HepG2 (cell line): ENCODE results near the gene CMPK2. TPM values are rescaled to one million over a fixed set of nuclear protein-coding genes. Genes with fewer than 3 reads are reported as not detected.

ENCODE experiments used
- ATAC-seq: fragments of 200-7000 bp; cut with Tn5 transposase; 3 replicates; pipeline ENCODE4 v1.9.1; 2020; ENCODE audit warnings: mild to moderate bottlenecking, moderate library complexity
- BruUV-seq: library from RNA; stranded (reverse); fragments of 400-500 nt; replicated peaks from 2 replicates; lab custom pipeline; 2021; lab: Mats Ljungman, UMichigan
- CTCF ChIA-PET: fragments of 300-600 bp; formaldehyde crosslinking; extraction: SDS; loops from one replicate; lab custom pipeline; 2021; ENCODE audit warnings: low total read pairs, inconsistent platforms, low intra/inter-chr PET ratio; lab: Yijun Ruan, JAX
- POLR2A ChIA-PET: fragments of 350-600 bp; sonication (Branson Sonifier 250); formaldehyde crosslinking; loops from one replicate; lab custom pipeline; 2020; ENCODE audit warnings: antibody characterized with exemption, inconsistent platforms; lab: Yijun Ruan, JAX
- DNase-seq: peaks from one replicate; pipeline ENCODE4 v3.0.0-alpha.2; 2015; ENCODE audit warnings: low spot score
- FAIRE-seq: peaks from 3 replicates; lab custom pipeline; 2011; peaks lifted over from hg19 to GRCh38; lab: Jason Lieb, UNC
- H2AFZ ChIP-seq: one replicate; pipeline ENCODE4 v1.6.1; 2011; ENCODE audit warnings: low read length, inconsistent platforms
- H3K27ac ChIP-seq: fragments of 300-600 bp; 3 replicates; pipeline ENCODE4 v1.8.0; 2011; ENCODE audit warnings: mixed run types, mild to moderate bottlenecking, mixed read lengths, low read length, inconsistent platforms; ENCODE audit not compliant: insufficient read depth; ENCODE audit errors: extremely low read length
- H3K27me3 ChIP-seq, 2 experiments: fragments of 200-600 bp in 1 of 2; 2 replicates in 1 of 2; 3 replicates in 1 of 2; pipeline versions ENCODE4 v1.6.0 to v1.8.0; 2011; ENCODE audit warnings: low read length in 2 of 2, mild to moderate bottlenecking in 2 of 2, moderate library complexity in 2 of 2, inconsistent platforms in 1 of 2; ENCODE audit not compliant: insufficient read depth in 2 of 2, control insufficient read depth in 1 of 2
- H3K36me3 ChIP-seq, 2 experiments: fragments of 200-600 bp in 1 of 2; replicated peaks in 1 of 2; 2 replicates in 1 of 2; 3 replicates in 1 of 2; pipeline versions ENCODE4 v1.5.1 to v1.8.0; 2011; ENCODE audit warnings: low read length in 2 of 2, inconsistent platforms in 1 of 2; ENCODE audit not compliant: insufficient read depth in 2 of 2, control insufficient read depth in 1 of 2
- H3K4me1 ChIP-seq: 2 replicates; pipeline ENCODE4 v1.5.1; 2012; ENCODE audit warnings: low read length, inconsistent platforms; ENCODE audit not compliant: insufficient read depth
- H3K4me2 ChIP-seq: 2 replicates; pipeline ENCODE4 v1.6.0; 2011; ENCODE audit warnings: low read depth, low read length, inconsistent platforms
- H3K4me3 ChIP-seq, 3 experiments: fragments of 200-600 bp in 1 of 3; sonication (generic), shearing (Covaris generic) in 1 of 3; replicated peaks in 1 of 3; 2 replicates each; pipeline ENCODE4 v1.5.1; 2011 to 2016; ENCODE audit warnings: low read length in 3 of 3, inconsistent platforms in 2 of 3, low read depth in 2 of 3, mild to moderate bottlenecking in 2 of 3, control low read depth in 1 of 3, mixed read lengths in 1 of 3; ENCODE audit not compliant: insufficient read depth in 1 of 3
- H3K79me2 ChIP-seq: one replicate; pipeline ENCODE4 v1.6.1; 2011; ENCODE audit warnings: low read length, inconsistent platforms; ENCODE audit not compliant: insufficient read depth
- H3K9ac ChIP-seq: 2 replicates; pipeline ENCODE4 v1.6.0; 2011; ENCODE audit warnings: mild to moderate bottlenecking, low read depth, low read length, inconsistent platforms; ENCODE audit not compliant: insufficient read depth
- H3K9me3 ChIP-seq: 2 replicates; pipeline ENCODE4 v1.5.1; 2012; ENCODE audit warnings: mild to moderate bottlenecking, low read length
- H4K20me1 ChIP-seq: 2 replicates; pipeline ENCODE4 v1.6.0; 2011; ENCODE audit warnings: inconsistent platforms, mild to moderate bottlenecking, low read length, moderate library complexity; ENCODE audit not compliant: insufficient read depth
- GABPA ChIP-seq, 2 experiments: IDR thresholded peaks; 2 replicates each; pipeline ENCODE4 v1.6.1; 2011 to 2016; ENCODE audit warnings: low read depth in 2 of 2, low read length in 1 of 2, missing biosample characterization in 1 of 2, missing genetic modification characterization in 1 of 2
- JUND ChIP-seq: sonication (generic); formaldehyde crosslinking; IDR thresholded peaks from 2 replicates; pipeline ENCODE4 v1.8.0; 2022; ENCODE audit warnings: mild to moderate bottlenecking, missing genetic modification reagents
- MAZ ChIP-seq, 2 experiments: sonication (generic) in 1 of 2; formaldehyde crosslinking in 1 of 2; IDR thresholded peaks; 2 replicates each; pipeline versions ENCODE4 v1.5.0 to v1.6.1; 2012 to 2020; ENCODE audit warnings: low read depth in 2 of 2, mild to moderate bottlenecking in 2 of 2, borderline replicate concordance in 1 of 2, improper control_type of control experiment in 1 of 2, low read length in 1 of 2, missing genetic modification reagents in 1 of 2, moderate library complexity in 1 of 2
- SMAD3 ChIP-seq: sonication (generic); formaldehyde crosslinking; IDR thresholded peaks from 2 replicates; pipeline ENCODE4 v1.4.0; 2020; ENCODE audit warnings: missing genetic modification reagents
- SMARCE1 ChIP-seq: fragments of 450-650 bp; IDR thresholded peaks from 2 replicates; pipeline ENCODE4 v1.6.1; 2017; ENCODE audit warnings: borderline replicate concordance
- ZFAT ChIP-seq: sonication (generic); formaldehyde crosslinking; conservative IDR thresholded peaks from 2 replicates; pipeline ENCODE4 v1.8.1; 2023; ENCODE audit warnings: missing genetic modification reagents, inconsistent platforms
- ZFP36L2 ChIP-seq: sonication (generic); formaldehyde crosslinking; IDR thresholded peaks from 2 replicates; pipeline ENCODE4 v1.4.0; 2020; ENCODE audit warnings: missing genetic modification reagents
- ZNF557 ChIP-seq: sonication (generic); formaldehyde crosslinking; IDR thresholded peaks from 2 replicates; pipeline ENCODE4 v1.4.0; 2020; ENCODE audit warnings: missing genetic modification reagents
- ZSCAN9 ChIP-seq: IDR thresholded peaks from 2 replicates; pipeline ENCODE4 v1.6.1; 2016; ENCODE audit warnings: borderline replicate concordance
- WGBS: methylation state at CpG from one replicate; pipeline ENCODE4 v1.1.6; 2017; ENCODE audit warnings: low lambda C conversion rate; 5-methylcytosine and 5-hydroxymethylcytosine counted together
- in situ Hi-C: cut with HindIII; loops from 2 replicates; pipeline ENCODE4 v1.10.0; 2017; ENCODE audit warnings: low pct_unique_long_range_greater_than_20kb; ENCODE audit not compliant: extremely low pct_ligation_motif_present
- intact Hi-C: fragments of 100-400 bp; cut with micrococcal nuclease; formaldehyde crosslinking; loops from one replicate; pipeline ENCODE4 v1.10.0; 2022; ENCODE audit not compliant: unreplicated experiment
- polyA plus RNA-seq, 8 experiments: library from polyadenylated mRNA; depleted of rRNA in 3 of 8; stranded (reverse) in 7 of 8; unstranded in 1 of 8; fragments of >200 nt; fragmentation: Illumina TruSeq in 4 of 8; extraction: Trizol in 4 of 8; gene quantifications; 2 replicates each; pipeline versions ENCODE4 v1.2.1 to v1.2.3, GENCODE V29; 2011 to 2016; ENCODE audit warnings: low read depth in 4 of 8, missing spikeins in 1 of 8, mixed read lengths in 1 of 8; ENCODE audit not compliant: insufficient read depth in 1 of 8
- total RNA-seq, 5 experiments: library from RNA; depleted of rRNA; stranded (reverse); fragments of >200 nt; fragmentation: Illumina TruSeq; extraction: Trizol; gene quantifications; 2 replicates each; pipeline ENCODE4 v1.2.3, GENCODE V29; 2016; ENCODE audit warnings: low read depth in 1 of 5
- TF ChIP-seq, protein P1 (sequence below): sonication (generic); formaldehyde crosslinking; IDR thresholded peaks from 2 replicates; pipeline ENCODE4 v1.5.0; 2020; ENCODE audit warnings: mild to moderate bottlenecking, missing genetic modification reagents, borderline replicate concordance
- TF ChIP-seq, protein P2 (sequence below): sonication (generic); formaldehyde crosslinking; IDR thresholded peaks from 2 replicates; pipeline ENCODE4 v1.9.0; 2021; ENCODE audit warnings: missing genetic modification reagents, mild to moderate bottlenecking, borderline replicate concordance
- TF ChIP-seq, protein P3 (sequence below): sonication (generic); formaldehyde crosslinking; conservative IDR thresholded peaks from 2 replicates; pipeline ENCODE4 v1.4.0; 2020; ENCODE audit warnings: missing genetic modification reagents

CMPK2 gene
- total and polyA plus RNA-seq, 2 of the 13 experiments (the other 11 are each of a cell fraction or from before 2014, with no cell fraction given), result 0.04 to 1.0 TPM

DNA sequence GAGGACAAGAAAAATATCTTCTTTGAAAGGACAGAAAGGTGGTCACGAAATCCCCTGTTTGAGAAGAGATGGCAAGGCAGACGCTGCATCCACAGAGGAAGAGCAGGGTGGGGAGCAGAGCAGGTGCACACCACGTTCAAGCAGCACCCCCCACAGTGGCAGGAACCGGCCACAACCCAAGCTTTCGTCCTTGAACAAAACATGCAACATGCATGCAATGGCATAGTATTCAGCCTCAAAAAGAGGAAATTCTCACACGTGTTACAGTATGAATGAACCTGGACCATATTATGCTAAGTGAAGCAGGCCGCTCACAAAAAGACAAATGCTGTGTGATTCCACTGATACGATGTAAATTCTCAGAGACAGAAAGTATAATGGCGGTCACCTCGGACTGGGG is 51.4 kb downstream of the CMPK2 start:
- H4K20me1 ChIP-seq, result no peaks in the 10 kb centered on the region
- no peak overlapping the region for H3K4me3 ChIP-seq
- intact Hi-C loops (no loop called here), in situ Hi-C loops (no loop called here)
- 9% methylated on average over 10 of the region's 10 CpGs for WGBS
- H3K4me2 ChIP-seq, result no peak overlapping the region
- no peaks in the 10 kb centered on the region for H3K79me2 ChIP-seq
- no peaks in the 10 kb centered on the region for H3K9me3 ChIP-seq
- ATAC-seq (no peak), FAIRE-seq (no peak), DNase-seq (no peak)
- H3K4me1 ChIP-seq, result no peaks in the 10 kb centered on the region
- CTCF ChIA-PET, result no interaction called here
- no peaks in the 10 kb centered on the region for H3K36me3 ChIP-seq
- no peak overlapping the region for H3K9ac ChIP-seq
- no TSS peak for BruUV-seq
- TF ChIP-seq, protein P1, sequence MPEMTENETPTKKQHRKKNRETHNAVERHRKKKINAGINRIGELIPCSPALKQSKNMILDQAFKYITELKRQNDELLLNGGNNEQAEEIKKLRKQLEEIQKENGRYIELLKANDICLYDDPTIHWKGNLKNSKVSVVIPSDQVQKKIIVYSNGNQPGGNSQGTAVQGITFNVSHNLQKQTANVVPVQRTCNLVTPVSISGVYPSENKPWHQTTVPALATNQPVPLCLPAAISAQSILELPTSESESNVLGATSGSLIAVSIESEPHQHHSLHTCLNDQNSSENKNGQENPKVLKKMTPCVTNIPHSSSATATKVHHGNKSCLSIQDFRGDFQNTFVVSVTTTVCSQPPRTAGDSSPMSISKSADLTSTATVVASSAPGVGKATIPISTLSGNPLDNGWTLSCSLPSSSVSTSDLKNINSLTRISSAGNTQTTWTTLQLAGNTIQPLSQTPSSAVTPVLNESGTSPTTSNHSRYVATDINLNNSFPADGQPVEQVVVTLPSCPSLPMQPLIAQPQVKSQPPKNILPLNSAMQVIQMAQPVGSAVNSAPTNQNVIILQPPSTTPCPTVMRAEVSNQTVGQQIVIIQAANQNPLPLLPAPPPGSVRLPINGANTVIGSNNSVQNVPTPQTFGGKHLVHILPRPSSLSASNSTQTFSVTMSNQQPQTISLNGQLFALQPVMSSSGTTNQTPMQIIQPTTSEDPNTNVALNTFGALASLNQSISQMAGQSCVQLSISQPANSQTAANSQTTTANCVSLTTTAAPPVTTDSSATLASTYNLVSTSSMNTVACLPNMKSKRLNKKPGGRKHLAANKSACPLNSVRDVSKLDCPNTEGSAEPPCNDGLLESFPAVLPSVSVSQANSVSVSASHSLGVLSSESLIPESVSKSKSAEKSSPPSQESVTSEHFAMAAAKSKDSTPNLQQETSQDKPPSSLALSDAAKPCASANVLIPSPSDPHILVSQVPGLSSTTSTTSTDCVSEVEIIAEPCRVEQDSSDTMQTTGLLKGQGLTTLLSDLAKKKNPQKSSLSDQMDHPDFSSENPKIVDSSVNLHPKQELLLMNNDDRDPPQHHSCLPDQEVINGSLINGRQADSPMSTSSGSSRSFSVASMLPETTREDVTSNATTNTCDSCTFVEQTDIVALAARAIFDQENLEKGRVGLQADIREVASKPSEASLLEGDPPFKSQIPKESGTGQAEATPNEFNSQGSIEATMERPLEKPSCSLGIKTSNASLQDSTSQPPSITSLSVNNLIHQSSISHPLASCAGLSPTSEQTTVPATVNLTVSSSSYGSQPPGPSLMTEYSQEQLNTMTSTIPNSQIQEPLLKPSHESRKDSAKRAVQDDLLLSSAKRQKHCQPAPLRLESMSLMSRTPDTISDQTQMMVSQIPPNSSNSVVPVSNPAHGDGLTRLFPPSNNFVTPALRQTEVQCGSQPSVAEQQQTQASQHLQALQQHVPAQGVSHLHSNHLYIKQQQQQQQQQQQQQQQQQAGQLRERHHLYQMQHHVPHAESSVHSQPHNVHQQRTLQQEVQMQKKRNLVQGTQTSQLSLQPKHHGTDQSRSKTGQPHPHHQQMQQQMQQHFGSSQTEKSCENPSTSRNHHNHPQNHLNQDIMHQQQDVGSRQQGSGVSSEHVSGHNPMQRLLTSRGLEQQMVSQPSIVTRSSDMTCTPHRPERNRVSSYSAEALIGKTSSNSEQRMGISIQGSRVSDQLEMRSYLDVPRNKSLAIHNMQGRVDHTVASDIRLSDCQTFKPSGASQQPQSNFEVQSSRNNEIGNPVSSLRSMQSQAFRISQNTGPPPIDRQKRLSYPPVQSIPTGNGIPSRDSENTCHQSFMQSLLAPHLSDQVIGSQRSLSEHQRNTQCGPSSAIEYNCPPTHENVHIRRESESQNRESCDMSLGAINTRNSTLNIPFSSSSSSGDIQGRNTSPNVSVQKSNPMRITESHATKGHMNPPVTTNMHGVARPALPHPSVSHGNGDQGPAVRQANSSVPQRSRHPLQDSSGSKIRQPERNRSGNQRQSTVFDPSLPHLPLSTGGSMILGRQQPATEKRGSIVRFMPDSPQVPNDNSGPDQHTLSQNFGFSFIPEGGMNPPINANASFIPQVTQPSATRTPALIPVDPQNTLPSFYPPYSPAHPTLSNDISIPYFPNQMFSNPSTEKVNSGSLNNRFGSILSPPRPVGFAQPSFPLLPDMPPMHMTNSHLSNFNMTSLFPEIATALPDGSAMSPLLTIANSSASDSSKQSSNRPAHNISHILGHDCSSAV (CRISPR knock-in tag), result no peak
- TF ChIP-seq JUND (no peak), MAZ (IDR thresholded peaks at IDR 0.05; ENCODE audit: borderline replicate concordance, low read depth, low read length) (no peak), MAZ (CRISPR knock-in tag; IDR thresholded peaks at IDR 0.05; ENCODE audit: low read depth) (no peak), ZFP36L2 (no peak), ZNF557 (CRISPR knock-in tag) (no peak), SMARCE1 (no peak), ZFAT (no peak), GABPA (IDR thresholded peaks at IDR 0.05; ENCODE audit: low read depth, low read length) (no peak), GABPA (CRISPR knock-in tag; IDR thresholded peaks at IDR 0.05; ENCODE audit: low read depth) (no peak), SMAD3 (no peak), ZSCAN9 (no peak)
- TF ChIP-seq, protein P2, sequence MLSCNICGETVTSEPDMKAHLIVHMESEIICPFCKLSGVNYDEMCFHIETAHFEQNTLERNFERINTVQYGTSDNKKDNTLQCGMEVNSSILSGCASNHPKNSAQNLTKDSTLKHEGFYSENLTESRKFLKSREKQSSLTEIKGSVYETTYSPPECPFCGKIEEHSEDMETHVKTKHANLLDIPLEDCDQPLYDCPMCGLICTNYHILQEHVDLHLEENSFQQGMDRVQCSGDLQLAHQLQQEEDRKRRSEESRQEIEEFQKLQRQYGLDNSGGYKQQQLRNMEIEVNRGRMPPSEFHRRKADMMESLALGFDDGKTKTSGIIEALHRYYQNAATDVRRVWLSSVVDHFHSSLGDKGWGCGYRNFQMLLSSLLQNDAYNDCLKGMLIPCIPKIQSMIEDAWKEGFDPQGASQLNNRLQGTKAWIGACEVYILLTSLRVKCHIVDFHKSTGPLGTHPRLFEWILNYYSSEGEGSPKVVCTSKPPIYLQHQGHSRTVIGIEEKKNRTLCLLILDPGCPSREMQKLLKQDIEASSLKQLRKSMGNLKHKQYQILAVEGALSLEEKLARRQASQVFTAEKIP (CRISPR knock-in tag), result no peak
- TF ChIP-seq, protein P3, sequence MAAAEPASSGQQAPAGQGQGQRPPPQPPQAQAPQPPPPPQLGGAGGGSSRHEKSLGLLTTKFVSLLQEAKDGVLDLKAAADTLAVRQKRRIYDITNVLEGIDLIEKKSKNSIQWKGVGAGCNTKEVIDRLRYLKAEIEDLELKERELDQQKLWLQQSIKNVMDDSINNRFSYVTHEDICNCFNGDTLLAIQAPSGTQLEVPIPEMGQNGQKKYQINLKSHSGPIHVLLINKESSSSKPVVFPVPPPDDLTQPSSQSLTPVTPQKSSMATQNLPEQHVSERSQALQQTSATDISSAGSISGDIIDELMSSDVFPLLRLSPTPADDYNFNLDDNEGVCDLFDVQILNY (CRISPR knock-in tag), result no peak
- TF ChIP-seq, all 625 proteins: peak for 0
- Histone ChIP-seq H3K27me3 (peaks cover 4 to 41% of the 10 kb centered on the region in 2 experiments; a peak in 3 of 5 replicates), H3K27ac (no peak overlapping the region), H2AFZ (no peak overlapping the region)
- POLR2A ChIA-PET, result no interaction called here
